Dermis blood vessel endothelial cell (primary cell): ENCODE results near the gene CISD3. TPM values are rescaled to one million over a fixed set of nuclear protein-coding genes. Genes with fewer than 3 reads are reported as not detected.

Experiments
- DNase-seq: peaks from one replicate; pipeline ENCODE4 v3.0.0; 2010
- total RNA-seq: library from RNA; depleted of rRNA; stranded (reverse); fragments of >200 nt; gene quantifications from 2 replicates; pipeline ENCODE4 v1.2.3, GENCODE V29; 2014

Gene CISD3
- total RNA-seq: 1.7 and 3.4 TPM in 2 replicates

GRCh38 chr17:38729886-38730525 lies at the start of gene CISD3:
CISD3 (plus strand) TSS chr17:38730341; CDS start chr17:38730359, 18 bp downstream.
- peak; percentile 79 for DNase-seq

- no peak for DNase-seq
Observed at GRCh38 chr17:38681096-38681495, 49.0 kb upstream of the CISD3 start.

GRCh38 chr17:38685491-38685890 lies 44.6 kb upstream of the CISD3 start:
- no peak for DNase-seq

- DNase-seq: peak; percentile 58
Observed at GRCh38 chr17:38687286-38687685, 42.9 kb upstream of the CISD3 start.

GRCh38 chr17:38690386-38690785 lies 39.8 kb upstream of the CISD3 start:
- DNase-seq: no peak

GRCh38 chr17:38691154-38691553 lies 39.0 kb upstream of the CISD3 start:
- DNase-seq: no peak

- peak; percentile 19 for DNase-seq
Observed at GRCh38 chr17:38693700-38694329, 36.3 kb upstream of the CISD3 start.

- DNase-seq: no peak
Observed at GRCh38 chr17:38697061-38697820, 32.9 kb upstream of the CISD3 start.

GRCh38 chr17:38698760-38699159 lies 31.4 kb upstream of the CISD3 start:
- DNase-seq: no peak

- peak; percentile 52 for DNase-seq
Observed at GRCh38 chr17:38701504-38702165, 28.5 kb upstream of the CISD3 start.

- peak; percentile 88 for DNase-seq
Observed at GRCh38 chr17:38702166-38702915, 27.8 kb upstream of the CISD3 start.

GRCh38 chr17:38702916-38703741 lies 27.0 kb upstream of the CISD3 start:
- DNase-seq: no peak

- peak; percentile 37 for DNase-seq
Observed at GRCh38 chr17:38703742-38704605, 26.2 kb upstream of the CISD3 start.

- DNase-seq: peak; percentile 80
Observed at GRCh38 chr17:38704606-38705522, 25.3 kb upstream of the CISD3 start, which contains the start of gene MLLT6. MLLT6 (plus strand) TSS chr17:38705273; CDS start chr17:38705633, 360 bp downstream.

- no peak for DNase-seq
Observed at GRCh38 chr17:38705523-38705802, 24.7 kb upstream of the CISD3 start.

- peak; percentile 42 for DNase-seq
Observed at GRCh38 chr17:38705803-38706504, 24.2 kb upstream of the CISD3 start.

- DNase-seq: peak; percentile 41
Observed at GRCh38 chr17:38706505-38707216, 23.5 kb upstream of the CISD3 start.
